ACHN (cell line): ENCODE results near the gene INPP4B.
A peak's percentile ranks its signal among the peaks of the same experiment; 100 is the strongest.
"Not testable (repeated sequence)": the region's sequence is repeated elsewhere in the genome, so short reads cannot be mapped to it uniquely, and the experiment has no call there.

ENCODE experiments used
- DNase-seq: peaks from one replicate; pipeline ENCODE4 v3.0.0-alpha.2; 2015
- in situ Hi-C: cut with HindIII; loops from 2 replicates; pipeline ENCODE4 v1.10.0; 2017; ENCODE audit warnings: low sequenced_read_pairs, low pct_ligation_motif_present, low pct_unique_long_range_greater_than_20kb

The INPP4B gene

GRCh38 chr4:142838778-142839177 is 7.3 kb downstream of the INPP4B start:
- DNase-seq, result no peak
- in situ Hi-C loops, result no loop called here

- DNase-seq, result no peak
- in situ Hi-C loops, result no loop called here
Measured at GRCh38 chr4:142832022-142832421, 14.1 kb downstream of the INPP4B start.

- DNase-seq, result no peak
- in situ Hi-C loops, result no loop called here
Measured at GRCh38 chr4:142826503-142827241, 19.4 kb downstream of the INPP4B start.

- no peak for DNase-seq
- in situ Hi-C loops, result no loop called here
Measured at GRCh38 chr4:142824368-142824767, 21.7 kb downstream of the INPP4B start.

- in situ Hi-C loops, result no loop called here
- no peak for DNase-seq
Measured at GRCh38 chr4:142823796-142824195, 22.3 kb downstream of the INPP4B start.

GRCh38 chr4:142818476-142818875 is 27.6 kb downstream of the INPP4B start:
- in situ Hi-C loops, result no loop called here
- DNase-seq, result no peak

GRCh38 chr4:142818031-142818430 is 28.1 kb downstream of the INPP4B start:
- in situ Hi-C loops, result no loop called here
- no peak for DNase-seq

- peak; percentile 62 for DNase-seq
- in situ Hi-C loops, result no loop called here
Measured at GRCh38 chr4:142817442-142817841, 28.7 kb downstream of the INPP4B start.

- DNase-seq, result no peak
- in situ Hi-C loops, result no loop called here
Measured at GRCh38 chr4:142815834-142816233, 30.3 kb downstream of the INPP4B start.

GRCh38 chr4:142813388-142813787 is 32.7 kb downstream of the INPP4B start:
- DNase-seq, result no peak
- in situ Hi-C loops, result no loop called here

- DNase-seq, result no peak
- in situ Hi-C loops, result no loop called here
Measured at GRCh38 chr4:142812091-142812490, 34.0 kb downstream of the INPP4B start.

- in situ Hi-C loops, result no loop called here
- no peak for DNase-seq
Measured at GRCh38 chr4:142811034-142811433, 35.1 kb downstream of the INPP4B start.

- no peak for DNase-seq
- in situ Hi-C loops, result no loop called here
Measured at GRCh38 chr4:142809559-142809958, 36.5 kb downstream of the INPP4B start.

GRCh38 chr4:142803879-142804278 is 42.2 kb downstream of the INPP4B start:
- in situ Hi-C loops, DNase-seq: not testable (repeated sequence)

GRCh38 chr4:142801966-142802365 is 44.1 kb downstream of the INPP4B start:
- DNase-seq, result no peak
- in situ Hi-C loops, result no loop called here

- in situ Hi-C loops, result no loop called here
- no peak for DNase-seq
Measured at GRCh38 chr4:142781114-142781513, 65.0 kb downstream of the INPP4B start.

GRCh38 chr4:142778900-142779299 is 67.2 kb downstream of the INPP4B start:
- in situ Hi-C loops, result no loop called here
- no peak for DNase-seq

GRCh38 chr4:142778430-142778829 is 67.7 kb downstream of the INPP4B start:
- no peak for DNase-seq
- in situ Hi-C loops, result no loop called here

- in situ Hi-C loops, result no loop called here
- no peak for DNase-seq
Measured at GRCh38 chr4:142777045-142777743, 68.9 kb downstream of the INPP4B start.

- DNase-seq, result no peak
- in situ Hi-C loops, result no loop called here
Measured at GRCh38 chr4:142776026-142776425, 70.1 kb downstream of the INPP4B start.
